GM12878 (cell line): ENCODE results near the gene LRRC15. TPM values are rescaled to one million over a fixed set of nuclear protein-coding genes. Genes with fewer than 3 reads are reported as not detected.

Source experiments
- ATAC-seq: fragments of 200-7000 bp; cut with Tn5 transposase; 3 replicates; pipeline ENCODE4 v1.9.1; 2020; ENCODE audit warnings: mild to moderate bottlenecking, moderate library complexity
- BruUV-seq: library from RNA; stranded (reverse); fragments of 400-500 nt; replicated peaks from 2 replicates; lab custom pipeline; 2021; lab: Mats Ljungman, UMichigan
- CTCF ChIA-PET: fragments of 300-600 bp; sonication (Branson Sonifier 250); formaldehyde crosslinking; extraction: SDS; loops from one replicate; lab custom pipeline; 2021; ENCODE audit warnings: inconsistent platforms; lab: Yijun Ruan, JAX
- POLR2A ChIA-PET: fragments of 350-600 bp; formaldehyde crosslinking; extraction: SDS; loops from one replicate; lab custom pipeline; 2021; ENCODE audit warnings: inconsistent platforms; lab: Charles Lee
- RAD21 ChIA-PET: fragments of 300-600 bp; sonication (Branson Sonifier 250); formaldehyde crosslinking; loops from one replicate; lab custom pipeline; 2023; ENCODE audit warnings: antibody characterized with exemption; ENCODE audit not compliant: unreplicated experiment; lab: Charles Lee
- SMC1A ChIA-PET: fragments of 300-600 bp; sonication (Branson Sonifier 250); formaldehyde crosslinking; loops from one replicate; lab custom pipeline; 2023; ENCODE audit not compliant: unreplicated experiment, uncharacterized antibody; lab: Charles Lee
- DNase-seq: peaks from one replicate; pipeline ENCODE4 v3.0.0-alpha.2; 2011; ENCODE audit warnings: low read depth, low spot score
- FAIRE-seq: peaks from 3 replicates; lab custom pipeline; 2011; peaks lifted over from hg19 to GRCh38; lab: Jason Lieb, UNC
- H2AFZ ChIP-seq: 2 replicates; pipeline ENCODE4 v1.6.0; 2011; ENCODE audit warnings: low read depth, low read length, control low read depth; ENCODE audit not compliant: control insufficient read depth
- H3K27ac ChIP-seq: 2 replicates; pipeline ENCODE4 v1.5.1; 2011; ENCODE audit warnings: control low read depth; ENCODE audit not compliant: control insufficient read depth, insufficient read depth
- H3K27me3 ChIP-seq, 2 experiments: replicated peaks in 1 of 2; 2 replicates each; pipeline versions ENCODE4 v1.6.0 to v1.6.1; 2011; ENCODE audit warnings: low read length in 1 of 2; ENCODE audit not compliant: control insufficient read depth in 2 of 2, insufficient read depth in 2 of 2
- H3K36me3 ChIP-seq, 2 experiments: 2 replicates each; pipeline ENCODE4 v1.5.1; 2011; ENCODE audit warnings: low read length in 1 of 2; ENCODE audit not compliant: control insufficient read depth in 2 of 2, insufficient read depth in 2 of 2
- H3K4me1 ChIP-seq: 2 replicates; pipeline ENCODE4 v1.6.1; 2011; ENCODE audit warnings: mild to moderate bottlenecking, low read length, moderate library complexity, mixed read lengths; ENCODE audit not compliant: control insufficient read depth, insufficient read depth
- H3K4me2 ChIP-seq: 2 replicates; pipeline ENCODE4 v1.6.0; 2011; ENCODE audit warnings: control low read depth; ENCODE audit not compliant: control insufficient read depth, insufficient read depth
- H3K4me3 ChIP-seq: fragments of 200-600 bp; sonication (generic); 2 replicates; pipeline ENCODE4 v1.5.1; 2016
- H3K79me2 ChIP-seq: 2 replicates; pipeline ENCODE4 v1.6.0; 2011; ENCODE audit warnings: low read length; ENCODE audit not compliant: control insufficient read depth, insufficient read depth
- H3K9ac ChIP-seq: 2 replicates; pipeline ENCODE4 v1.8.0; 2011; ENCODE audit warnings: low read length, control low read depth, mixed read lengths; ENCODE audit not compliant: control insufficient read depth, insufficient read depth
- H3K9me3 ChIP-seq: replicated peaks from 3 replicates; pipeline ENCODE4 v1.5.1; 2011; ENCODE audit warnings: mild to moderate bottlenecking, low read length; ENCODE audit not compliant: control insufficient read depth, insufficient read depth
- H4K20me1 ChIP-seq: 2 replicates; pipeline ENCODE4 v1.6.0; 2011; ENCODE audit not compliant: control insufficient read depth, insufficient read depth
- ASH2L ChIP-seq: fragments of 300-600, 200-600 bp; sonication (generic); IDR thresholded peaks from 2 replicates; pipeline ENCODE4 v1.6.1; 2017; ENCODE audit warnings: low read depth, mild to moderate bottlenecking, borderline replicate concordance
- CEBPB ChIP-seq, 2 experiments: fragments of 150-350 bp in 1 of 2; IDR thresholded peaks; 2 replicates each; pipeline ENCODE4 v1.6.1; 2012 to 2014; ENCODE audit warnings: low read depth in 2 of 2, low read length in 2 of 2, borderline replicate concordance in 1 of 2, inconsistent platforms in 1 of 2
- CTCF ChIP-seq, 3 experiments: IDR thresholded peaks in 2 of 3; conservative IDR thresholded peaks in 1 of 3; 2 replicates each; pipeline ENCODE4 v1.5.1; 2011; ENCODE audit warnings: low read depth in 3 of 3, low read length in 3 of 3, mild to moderate bottlenecking in 3 of 3, control low read depth in 2 of 3, moderate library complexity in 2 of 3, inconsistent platforms in 1 of 3, mixed read lengths in 1 of 3; ENCODE audit not compliant: control insufficient read depth in 2 of 3, insufficient read depth in 1 of 3; ENCODE audit errors: extremely low read depth in 1 of 3
- IKZF2 ChIP-seq, 2 experiments: fragments of 450-650 bp; IDR thresholded peaks; 2 replicates each; pipeline ENCODE4 v1.6.1; 2017; ENCODE audit warnings: mild to moderate bottlenecking in 2 of 2, moderate library complexity in 2 of 2
- NR2C2 ChIP-seq: IDR thresholded peaks from 2 replicates; pipeline ENCODE4 v1.6.1; 2011; ENCODE audit warnings: borderline replicate concordance, low read depth; ENCODE audit not compliant: control insufficient read depth, insufficient read length
- NRF1 ChIP-seq: conservative IDR thresholded peaks from 2 replicates; pipeline ENCODE4 v1.6.1; 2011; ENCODE audit warnings: mild to moderate bottlenecking, low read depth, low read length, improper control_type of control experiment
- POLR2AphosphoS2 ChIP-seq: IDR thresholded peaks from 2 replicates; pipeline ENCODE4 v1.6.1; 2011; ENCODE audit warnings: low read depth, mild to moderate bottlenecking, low read length, improper control_type of control experiment, moderate library complexity
- SMARCA5 ChIP-seq: fragments of 450-650 bp; IDR thresholded peaks from 2 replicates; pipeline ENCODE4 v1.6.1; 2017; ENCODE audit warnings: mild to moderate bottlenecking
- SRF ChIP-seq, 2 experiments: IDR thresholded peaks; 2 replicates each; pipeline ENCODE4 v1.6.1; 2011; ENCODE audit warnings: low read depth in 2 of 2, low read length in 2 of 2, mild to moderate bottlenecking in 1 of 2, moderate library complexity in 1 of 2
- TCF3 ChIP-seq: IDR thresholded peaks from 2 replicates; pipeline ENCODE4 v1.6.1; 2012; ENCODE audit warnings: low read depth, mild to moderate bottlenecking, low read length, borderline replicate concordance; ENCODE audit not compliant: insufficient read depth
- WRNIP1 ChIP-seq: IDR thresholded peaks from 2 replicates; pipeline ENCODE4 v1.6.1; 2011; ENCODE audit warnings: low read depth, low read length, improper control_type of control experiment, borderline replicate concordance
- ZBED1 ChIP-seq: IDR thresholded peaks from 2 replicates; pipeline ENCODE4 v1.6.1; 2016; ENCODE audit warnings: borderline replicate concordance
- WGBS: methylation state at CpG from one replicate; pipeline ENCODE4 v1.1.6; 2016; ENCODE audit warnings: low lambda C conversion rate; ENCODE audit not compliant: insufficient replicate concordance, insufficient coverage; ENCODE audit errors: missing lambda C conversion rate; 5-methylcytosine and 5-hydroxymethylcytosine counted together
- in situ Hi-C: fragments of 300-500 bp; cut with MboI; formaldehyde crosslinking; loops from 9 replicates; pipeline ENCODE4 v1.14.3; 2018; ENCODE audit warnings: mixed read lengths
- intact Hi-C: fragments of 100-400 bp; cut with micrococcal nuclease; formaldehyde crosslinking; loops from one replicate; pipeline ENCODE4 v1.14.2; 2022; ENCODE audit not compliant: unreplicated experiment
- polyA plus RNA-seq, 11 experiments: library from polyadenylated mRNA; depleted of rRNA in 4 of 11; unstranded in 6 of 11; stranded (reverse) in 5 of 11; fragments of >200 nt; fragmentation: Nextera tagmentation in 4 of 11; fragmentation: Illumina TruSeq in 1 of 11; extraction: Ambion mirVana in 4 of 11; extraction: Trizol in 1 of 11; gene quantifications; 1 replicate in 1 of 11; 2 replicates in 10 of 11; pipeline versions ENCODE4 v1.2.1 to v1.2.3, GENCODE V29; 2011 to 2016; ENCODE audit warnings: inconsistent platforms in 2 of 11, missing spikeins in 2 of 11, low read depth in 1 of 11
- total RNA-seq, 4 experiments: library from RNA; depleted of rRNA in 3 of 4; stranded (reverse); fragments of >200 nt in 3 of 4; fragmentation: Illumina TruSeq in 1 of 4; extraction: Trizol in 1 of 4; gene quantifications; 2 replicates each; pipeline versions ENCODE4 v1.2.1 to v1.2.3, GENCODE V29; 2013 to 2021

LRRC15 gene
- total and polyA plus RNA-seq, 10 of the 15 experiments (the other 5 are each of a cell fraction or from before 2014, with no cell fraction given): not detected

- ChIA-PET RAD21 (no interaction called here), POLR2A (no interaction called here), SMC1A (no interaction called here)
- Histone ChIP-seq H3K27me3 (peaks cover 3 to 5% of the 10 kb centered on the region in 2 experiments; a peak in 3 of 4 replicates), H3K9ac (no peak overlapping the region), H3K4me2 (no peak overlapping the region), H3K9me3 (peaks cover 2% of the 10 kb centered on the region; the same call in 1 of the 3 replicates), H3K27ac (no peak overlapping the region), H3K79me2 (no peaks in the 10 kb centered on the region), H3K4me1 (peaks cover 4% of the 10 kb centered on the region)
- FAIRE-seq (no peak), DNase-seq (no peak), ATAC-seq (no peak)
- in situ Hi-C loops: no loop called here
- BruUV-seq: no TSS peak
- TF ChIP-seq NR2C2: no peak
- TF ChIP-seq SMARCA5: no peak
- TF ChIP-seq, all 136 proteins: peak for 0
- no peaks in the 10 kb centered on the region for H3K36me3 ChIP-seq
- intact Hi-C loops: no loop called here
- no peak overlapping the region for H3K4me3 ChIP-seq
- CTCF ChIA-PET: interaction anchor here (1.3 to 1.4 kb wide), 2 partner anchors 10 to 11 kb away, joined by 4 to 7 read pairs; no protein-coding TSS in a partner anchor
- no peaks in the 10 kb centered on the region for H4K20me1 ChIP-seq
- H2AFZ ChIP-seq: no peak overlapping the region
- WGBS: 73% methylated on average over 7 of the region's 7 CpGs
Measured at GRCh38 chr3:194392576-194392975, 23.0 kb upstream of the LRRC15 start.

- H3K4me3 ChIP-seq: no peak overlapping the region
- H3K36me3 ChIP-seq: no peaks in the 10 kb centered on the region
- no peak for FAIRE-seq
- H4K20me1 ChIP-seq: no peaks in the 10 kb centered on the region
- no TSS peak for BruUV-seq
- ChIA-PET RAD21 (no interaction called here), CTCF (interaction anchor here (0.6 to 1.5 kb wide), 2 partner anchors 13 to 44 kb away, joined by 3 read pairs; no protein-coding TSS in a partner anchor), SMC1A (no interaction called here), POLR2A (no interaction called here)
- intact Hi-C loops (no loop called here), in situ Hi-C loops (no loop called here)
- H3K79me2 ChIP-seq: no peaks in the 10 kb centered on the region
- H2AFZ ChIP-seq: no peak overlapping the region
- no peaks in the 10 kb centered on the region; a peak in 3 of 4 replicates for H3K27me3 ChIP-seq
- H3K9ac ChIP-seq: no peak overlapping the region
- TF ChIP-seq POLR2AphosphoS2 (no peak), CTCF (IDR thresholded peaks at IDR 0.05 in 2 of 3, conservative IDR thresholded peaks at IDR 0.05 in 1 of 3; ENCODE audit: control insufficient read depth in 2 of 3, extremely low read depth in 1 of 3, insufficient read depth in 1 of 3, low read depth in 3 of 3, low read length in 3 of 3) (no peak), NRF1 (no peak), SRF (IDR thresholded peaks at IDR 0.05; ENCODE audit: low read depth in 2 of 2, low read length in 2 of 2) (no peak), WRNIP1 (no peak), ASH2L (no peak), IKZF2 (IDR thresholded peaks at IDR 0.05) (no peak), ZBED1 (no peak), TCF3 (no peak), CEBPB (IDR thresholded peaks at IDR 0.05; ENCODE audit: borderline replicate concordance in 1 of 2, low read depth in 2 of 2, low read length in 2 of 2) (no peak)
- no peak overlapping the region for H3K27ac ChIP-seq
- H3K4me2 ChIP-seq: no peak overlapping the region
- no peaks in the 10 kb centered on the region for H3K4me1 ChIP-seq
- peaks cover 2% of the 10 kb centered on the region; the same call in 1 of the 3 replicates for H3K9me3 ChIP-seq
- DNase-seq: no peak
- ATAC-seq: no peak
Measured at GRCh38 chr3:194390835-194391234, 21.3 kb upstream of the LRRC15 start.
